Epithelial cell of proximal tubule (primary cell): Measurements from ENCODE around the gene OSTF1. TPM values are rescaled to one million over a fixed set of nuclear protein-coding genes. Genes with fewer than 3 reads are reported as not detected.

Source experiments
- DNase-seq: peaks from one replicate; pipeline ENCODE4 v3.0.0-alpha.2; 2011; ENCODE audit warnings: low read depth
- H3K4me3 ChIP-seq: 2 replicates; pipeline ENCODE4 v1.5.1; 2011; ENCODE audit warnings: low read depth, mild to moderate bottlenecking, low read length
- total RNA-seq: library from RNA; depleted of rRNA; stranded (reverse); fragments of >200 nt; gene quantifications from 2 replicates; pipeline ENCODE4 v1.2.3, GENCODE V29; 2015
- TF ChIP-seq, protein P1 (sequence below): conservative IDR thresholded peaks from 2 replicates; pipeline ENCODE4 v1.5.1; 2012; ENCODE audit warnings: low read depth, mild to moderate bottlenecking, low read length

OSTF1 gene
- total RNA-seq, 1 donor from 2014 or later: 21.0 TPM

DNA sequence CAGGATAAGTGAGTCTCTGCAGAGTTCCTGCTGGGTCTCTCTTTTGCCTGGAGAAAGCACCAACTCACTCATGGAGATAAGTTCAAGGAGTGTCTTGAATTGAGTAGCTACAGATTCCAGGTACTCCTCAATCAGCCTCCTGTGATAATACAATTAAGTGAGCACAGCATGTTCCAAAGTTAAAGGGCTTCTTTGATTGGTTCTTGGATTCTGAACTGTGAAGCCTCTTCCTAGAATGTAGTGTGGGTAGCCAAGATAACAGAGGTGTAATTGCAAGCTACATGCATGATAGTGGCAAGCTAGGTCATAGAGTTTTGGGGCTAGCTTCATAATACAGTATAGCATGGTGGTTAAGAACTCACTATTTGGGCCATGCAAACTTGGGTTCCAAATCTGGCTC is 37.0 kb upstream of the OSTF1 start:
- TF ChIP-seq, protein P1, sequence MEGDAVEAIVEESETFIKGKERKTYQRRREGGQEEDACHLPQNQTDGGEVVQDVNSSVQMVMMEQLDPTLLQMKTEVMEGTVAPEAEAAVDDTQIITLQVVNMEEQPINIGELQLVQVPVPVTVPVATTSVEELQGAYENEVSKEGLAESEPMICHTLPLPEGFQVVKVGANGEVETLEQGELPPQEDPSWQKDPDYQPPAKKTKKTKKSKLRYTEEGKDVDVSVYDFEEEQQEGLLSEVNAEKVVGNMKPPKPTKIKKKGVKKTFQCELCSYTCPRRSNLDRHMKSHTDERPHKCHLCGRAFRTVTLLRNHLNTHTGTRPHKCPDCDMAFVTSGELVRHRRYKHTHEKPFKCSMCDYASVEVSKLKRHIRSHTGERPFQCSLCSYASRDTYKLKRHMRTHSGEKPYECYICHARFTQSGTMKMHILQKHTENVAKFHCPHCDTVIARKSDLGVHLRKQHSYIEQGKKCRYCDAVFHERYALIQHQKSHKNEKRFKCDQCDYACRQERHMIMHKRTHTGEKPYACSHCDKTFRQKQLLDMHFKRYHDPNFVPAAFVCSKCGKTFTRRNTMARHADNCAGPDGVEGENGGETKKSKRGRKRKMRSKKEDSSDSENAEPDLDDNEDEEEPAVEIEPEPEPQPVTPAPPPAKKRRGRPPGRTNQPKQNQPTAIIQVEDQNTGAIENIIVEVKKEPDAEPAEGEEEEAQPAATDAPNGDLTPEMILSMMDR: no peak
- no peak overlapping the region for H3K4me3 ChIP-seq
- DNase-seq: no peak

- no peak overlapping the region for H3K4me3 ChIP-seq
- TF ChIP-seq, protein P1: no peak
- DNase-seq: no peak
These were observed 34.4 kb upstream of the OSTF1 start for GRCh38 chr9:75053869-75054268.

DNA sequence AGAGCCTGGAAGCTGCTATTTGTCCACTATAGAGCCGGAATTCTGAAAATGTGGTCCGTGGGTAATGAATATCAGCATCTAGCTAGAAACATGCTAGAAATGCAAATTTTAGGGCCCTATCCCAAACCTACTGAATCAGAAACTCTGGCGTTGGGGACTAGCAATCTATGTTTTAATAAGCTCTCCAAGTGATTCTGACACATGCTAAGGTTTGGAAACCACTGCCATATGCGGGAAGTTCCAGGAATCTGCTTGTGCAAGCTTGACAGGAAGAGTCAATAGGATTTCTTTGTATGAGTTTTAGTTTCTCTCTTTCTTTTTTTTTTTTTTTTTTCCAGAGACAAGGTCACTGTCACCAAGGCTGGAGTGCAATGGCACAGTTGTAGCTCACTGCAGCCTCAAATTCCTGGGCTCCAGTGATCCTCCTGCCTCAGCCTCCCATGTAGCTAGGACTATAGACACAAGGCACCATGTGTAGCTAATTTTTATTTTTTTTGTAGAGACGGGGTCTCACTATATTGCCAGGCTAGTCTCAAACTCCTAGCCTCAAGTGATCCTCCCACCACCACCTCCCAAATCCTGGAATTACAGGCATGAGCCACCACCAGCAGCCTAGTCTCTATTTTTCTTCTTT is 33.8 kb upstream of the OSTF1 start:
- TF ChIP-seq, protein P1: no peak
- no peak for DNase-seq
- no peak overlapping the region for H3K4me3 ChIP-seq

- no peak overlapping the region for H3K4me3 ChIP-seq
- TF ChIP-seq, protein P1: no peak
These were observed 27.1 kb upstream of the OSTF1 start for GRCh38 chr9:75061169-75061568.

GRCh38 chr9:75063556-75064305 is 24.6 kb upstream of the OSTF1 start:
- H3K4me3 ChIP-seq: no peak overlapping the region
- TF ChIP-seq, protein P1: no peak
- DNase-seq: no peak

More at GRCh38 chr9:75061169-75061568, 27.1 kb upstream of the OSTF1 start:
- no peak for DNase-seq

DNA sequence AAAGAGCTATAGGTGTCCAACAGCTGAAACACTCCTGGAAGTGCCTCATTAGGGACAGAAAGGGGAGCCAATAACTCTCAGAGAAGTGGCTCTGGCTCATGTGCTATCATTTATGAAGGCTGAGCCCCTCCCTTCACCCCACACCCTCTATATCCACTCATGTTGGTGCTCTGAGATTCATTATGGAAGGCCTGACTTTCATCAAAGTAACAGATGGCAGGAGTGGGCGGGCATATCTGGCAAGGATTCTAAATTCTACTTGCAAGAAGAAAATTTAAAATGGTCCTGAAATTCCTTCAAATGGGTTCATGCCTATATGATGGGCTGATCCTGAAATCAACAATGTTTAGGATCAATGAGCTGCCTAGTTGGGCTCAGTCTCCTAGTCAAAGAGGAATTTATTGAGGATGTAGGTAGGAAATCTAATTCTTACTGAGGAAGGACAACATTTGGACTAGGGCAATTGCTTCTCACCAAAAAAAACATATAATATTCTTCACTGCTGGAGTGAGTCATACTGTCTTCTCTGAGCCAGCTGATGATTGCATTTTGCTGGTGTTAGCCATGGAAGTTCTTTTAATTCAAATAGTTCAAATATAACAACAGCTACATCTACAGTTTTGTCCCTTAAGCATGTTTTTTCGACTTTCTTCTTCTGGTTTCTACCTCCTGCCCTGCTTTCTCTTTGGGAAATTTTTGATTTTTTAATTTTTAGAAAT is 23.8 kb upstream of the OSTF1 start:
- no peak overlapping the region for H3K4me3 ChIP-seq

More for the DNA sequence above, 23.8 kb upstream of the OSTF1 start:
- TF ChIP-seq, protein P1: no peak
- no peak for DNase-seq
